HepG2 (cell line): Measurements from ENCODE around the gene CCDC160. TPM values are rescaled to one million over a fixed set of nuclear protein-coding genes. Genes with fewer than 3 reads are reported as not detected.

Experiments used
- ATAC-seq: fragments of 200-7000 bp; cut with Tn5 transposase; 3 replicates; pipeline ENCODE4 v1.9.1; 2020; ENCODE audit warnings: mild to moderate bottlenecking, moderate library complexity
- BruUV-seq: library from RNA; stranded (reverse); fragments of 400-500 nt; replicated peaks from 2 replicates; lab custom pipeline; 2021; lab: Mats Ljungman, UMichigan
- CTCF ChIA-PET: fragments of 300-600 bp; formaldehyde crosslinking; extraction: SDS; loops from one replicate; lab custom pipeline; 2021; ENCODE audit warnings: low total read pairs, inconsistent platforms, low intra/inter-chr PET ratio; lab: Yijun Ruan, JAX
- POLR2A ChIA-PET: fragments of 350-600 bp; sonication (Branson Sonifier 250); formaldehyde crosslinking; loops from one replicate; lab custom pipeline; 2020; ENCODE audit warnings: antibody characterized with exemption, inconsistent platforms; lab: Yijun Ruan, JAX
- DNase-seq: peaks from one replicate; pipeline ENCODE4 v3.0.0-alpha.2; 2015; ENCODE audit warnings: low spot score
- FAIRE-seq: peaks from 3 replicates; lab custom pipeline; 2011; peaks lifted over from hg19 to GRCh38; lab: Jason Lieb, UNC
- H2AFZ ChIP-seq: one replicate; pipeline ENCODE4 v1.6.1; 2011; ENCODE audit warnings: low read length, inconsistent platforms
- H3K27ac ChIP-seq: fragments of 300-600 bp; 3 replicates; pipeline ENCODE4 v1.8.0; 2011; ENCODE audit warnings: mixed run types, mild to moderate bottlenecking, mixed read lengths, low read length, inconsistent platforms; ENCODE audit not compliant: insufficient read depth; ENCODE audit errors: extremely low read length
- H3K27me3 ChIP-seq, 2 experiments: fragments of 200-600 bp in 1 of 2; 2 replicates in 1 of 2; 3 replicates in 1 of 2; pipeline versions ENCODE4 v1.6.0 to v1.8.0; 2011; ENCODE audit warnings: low read length in 2 of 2, mild to moderate bottlenecking in 2 of 2, moderate library complexity in 2 of 2, inconsistent platforms in 1 of 2; ENCODE audit not compliant: insufficient read depth in 2 of 2, control insufficient read depth in 1 of 2
- H3K36me3 ChIP-seq, 2 experiments: fragments of 200-600 bp in 1 of 2; replicated peaks in 1 of 2; 2 replicates in 1 of 2; 3 replicates in 1 of 2; pipeline versions ENCODE4 v1.5.1 to v1.8.0; 2011; ENCODE audit warnings: low read length in 2 of 2, inconsistent platforms in 1 of 2; ENCODE audit not compliant: insufficient read depth in 2 of 2, control insufficient read depth in 1 of 2
- H3K4me1 ChIP-seq: 2 replicates; pipeline ENCODE4 v1.5.1; 2012; ENCODE audit warnings: low read length, inconsistent platforms; ENCODE audit not compliant: insufficient read depth
- H3K4me2 ChIP-seq: 2 replicates; pipeline ENCODE4 v1.6.0; 2011; ENCODE audit warnings: low read depth, low read length, inconsistent platforms
- H3K4me3 ChIP-seq, 3 experiments: fragments of 200-600 bp in 1 of 3; sonication (generic), shearing (Covaris generic) in 1 of 3; replicated peaks in 1 of 3; 2 replicates each; pipeline ENCODE4 v1.5.1; 2011 to 2016; ENCODE audit warnings: low read length in 3 of 3, inconsistent platforms in 2 of 3, low read depth in 2 of 3, mild to moderate bottlenecking in 2 of 3, control low read depth in 1 of 3, mixed read lengths in 1 of 3; ENCODE audit not compliant: insufficient read depth in 1 of 3
- H3K79me2 ChIP-seq: one replicate; pipeline ENCODE4 v1.6.1; 2011; ENCODE audit warnings: low read length, inconsistent platforms; ENCODE audit not compliant: insufficient read depth
- H3K9ac ChIP-seq: 2 replicates; pipeline ENCODE4 v1.6.0; 2011; ENCODE audit warnings: mild to moderate bottlenecking, low read depth, low read length, inconsistent platforms; ENCODE audit not compliant: insufficient read depth
- H3K9me3 ChIP-seq: 2 replicates; pipeline ENCODE4 v1.5.1; 2012; ENCODE audit warnings: mild to moderate bottlenecking, low read length
- H4K20me1 ChIP-seq: 2 replicates; pipeline ENCODE4 v1.6.0; 2011; ENCODE audit warnings: inconsistent platforms, mild to moderate bottlenecking, low read length, moderate library complexity; ENCODE audit not compliant: insufficient read depth
- CENPX ChIP-seq: sonication (generic); formaldehyde crosslinking; IDR thresholded peaks from 2 replicates; pipeline ENCODE4 v1.9.0; 2021; ENCODE audit warnings: mild to moderate bottlenecking, missing genetic modification reagents, moderate library complexity
- MIER2 ChIP-seq: IDR thresholded peaks from 2 replicates; pipeline ENCODE4 v1.6.1; 2016; ENCODE audit warnings: missing biosample characterization, missing genetic modification reagents
- NFE2 ChIP-seq: sonication (generic); formaldehyde crosslinking; IDR thresholded peaks from 2 replicates; pipeline ENCODE4 v1.4.0; 2020; ENCODE audit warnings: missing genetic modification reagents
- SMC3 ChIP-seq: IDR thresholded peaks from 2 replicates; pipeline ENCODE4 v1.6.1; 2011; ENCODE audit warnings: low read length, improper control_type of control experiment
- ZFP91 ChIP-seq: sonication (generic); formaldehyde crosslinking; IDR thresholded peaks from 2 replicates; pipeline ENCODE4 v1.9.0; 2022; ENCODE audit warnings: missing genetic modification reagents, mild to moderate bottlenecking, borderline replicate concordance
- ZNF230 ChIP-seq: sonication (generic); formaldehyde crosslinking; IDR thresholded peaks from 2 replicates; pipeline ENCODE4 v1.4.0; 2020; ENCODE audit warnings: mild to moderate bottlenecking, missing genetic modification reagents
- ZNF235 ChIP-seq: sonication (generic); formaldehyde crosslinking; IDR thresholded peaks from 2 replicates; pipeline ENCODE4 v1.8.1; 2023; ENCODE audit warnings: mild to moderate bottlenecking, missing genetic modification reagents, borderline replicate concordance
- ZNF264 ChIP-seq: sonication (generic); formaldehyde crosslinking; IDR thresholded peaks from 2 replicates; pipeline ENCODE4 v1.4.0; 2020; ENCODE audit warnings: missing genetic modification reagents
- ZNF468 ChIP-seq: sonication (generic); formaldehyde crosslinking; IDR thresholded peaks from 2 replicates; pipeline ENCODE4 v1.8.0; 2022; ENCODE audit warnings: mild to moderate bottlenecking, moderate library complexity, missing genetic modification reagents
- ZNF503 ChIP-seq: sonication (generic); formaldehyde crosslinking; IDR thresholded peaks from 2 replicates; pipeline ENCODE4 v1.4.0; 2020; ENCODE audit warnings: missing genetic modification reagents
- ZNF749 ChIP-seq: sonication (generic); formaldehyde crosslinking; IDR thresholded peaks from 2 replicates; pipeline ENCODE4 v1.8.0; 2022; ENCODE audit warnings: mild to moderate bottlenecking, missing genetic modification reagents, moderate library complexity, borderline replicate concordance
- ZNF761 ChIP-seq: sonication (generic); formaldehyde crosslinking; conservative IDR thresholded peaks from 2 replicates; pipeline ENCODE4 v1.4.0; 2020; ENCODE audit warnings: mild to moderate bottlenecking, missing genetic modification reagents
- WGBS: methylation state at CpG from one replicate; pipeline ENCODE4 v1.1.6; 2017; ENCODE audit warnings: low lambda C conversion rate; 5-methylcytosine and 5-hydroxymethylcytosine counted together
- in situ Hi-C: cut with HindIII; loops from 2 replicates; pipeline ENCODE4 v1.10.0; 2017; ENCODE audit warnings: low pct_unique_long_range_greater_than_20kb; ENCODE audit not compliant: extremely low pct_ligation_motif_present
- intact Hi-C: fragments of 100-400 bp; cut with micrococcal nuclease; formaldehyde crosslinking; loops from one replicate; pipeline ENCODE4 v1.10.0; 2022; ENCODE audit not compliant: unreplicated experiment
- polyA plus RNA-seq, 8 experiments: library from polyadenylated mRNA; depleted of rRNA in 3 of 8; stranded (reverse) in 7 of 8; unstranded in 1 of 8; fragments of >200 nt; fragmentation: Illumina TruSeq in 4 of 8; extraction: Trizol in 4 of 8; gene quantifications; 2 replicates each; pipeline versions ENCODE4 v1.2.1 to v1.2.3, GENCODE V29; 2011 to 2016; ENCODE audit warnings: low read depth in 4 of 8, missing spikeins in 1 of 8, mixed read lengths in 1 of 8; ENCODE audit not compliant: insufficient read depth in 1 of 8
- total RNA-seq, 5 experiments: library from RNA; depleted of rRNA; stranded (reverse); fragments of >200 nt; fragmentation: Illumina TruSeq; extraction: Trizol; gene quantifications; 2 replicates each; pipeline ENCODE4 v1.2.3, GENCODE V29; 2016; ENCODE audit warnings: low read depth in 1 of 5

Gene CCDC160
- total and polyA plus RNA-seq, 2 of the 13 experiments (the other 11 are each of a cell fraction or from before 2014, with no cell fraction given): not detected

- no peaks in the 10 kb centered on the region for H3K36me3 ChIP-seq
- no peak for DNase-seq
- ATAC-seq: no peak
- H3K4me2 ChIP-seq: no peak overlapping the region
- no peaks in the 10 kb centered on the region for H3K9me3 ChIP-seq
- WGBS: 0% methylated on average over 2 of the region's 2 CpGs
- intact Hi-C loops: no loop called here
- H3K27ac ChIP-seq: no peak overlapping the region
- H3K79me2 ChIP-seq: no peaks in the 10 kb centered on the region
- H2AFZ ChIP-seq: no peak overlapping the region
- TF ChIP-seq MIER2: no peak
- no peak for TF ChIP-seq ZNF468 (CRISPR knock-in tag)
- no peak for TF ChIP-seq SMC3
- no peak for TF ChIP-seq ZFP91
- no peak for TF ChIP-seq ZNF761 (CRISPR knock-in tag)
- no peak for TF ChIP-seq CENPX (CRISPR knock-in tag)
- no peak for TF ChIP-seq ZNF235 (CRISPR knock-in tag)
- no peak overlapping the region for H3K9ac ChIP-seq
- no peaks in the 10 kb centered on the region for H4K20me1 ChIP-seq
- POLR2A ChIA-PET: no interaction called here
- no peaks in the 10 kb centered on the region; a peak in 1 of 5 replicates for H3K27me3 ChIP-seq
- CTCF ChIA-PET: no interaction called here
- in situ Hi-C loops: no loop called here
- no peaks in the 10 kb centered on the region for H3K4me1 ChIP-seq
- BruUV-seq: no TSS peak
- no peak for FAIRE-seq
- H3K4me3 ChIP-seq: no peak overlapping the region
Measured at GRCh38 chrX:134191281-134191680, 45.7 kb upstream of the CCDC160 start.

- WGBS: 26% methylated on average over 6 of the region's 6 CpGs
- FAIRE-seq: no peak
- Histone ChIP-seq H3K36me3 (no peaks in the 10 kb centered on the region), H4K20me1 (no peaks in the 10 kb centered on the region), H3K79me2 (no peaks in the 10 kb centered on the region), H3K4me1 (no peaks in the 10 kb centered on the region), H3K4me3 (no peak overlapping the region), H3K27ac (no peak overlapping the region), H3K4me2 (no peak overlapping the region), H3K9ac (no peak overlapping the region), H3K9me3 (no peaks in the 10 kb centered on the region), H3K27me3 (no peaks in the 10 kb centered on the region; a peak in 1 of 5 replicates), H2AFZ (no peak overlapping the region)
- intact Hi-C loops: no loop called here
- ChIA-PET POLR2A (no interaction called here), CTCF (no interaction called here)
- no TSS peak for BruUV-seq
- in situ Hi-C loops: no loop called here
- DNase-seq: no peak
- TF ChIP-seq ZNF230: no peak
- no peak for TF ChIP-seq ZNF749
- TF ChIP-seq NFE2 (CRISPR knock-in tag): no peak
- TF ChIP-seq ZNF264 (CRISPR knock-in tag): no peak
- no peak for TF ChIP-seq ZNF503 (CRISPR knock-in tag)
- no peak for ATAC-seq
Measured at GRCh38 chrX:134194915-134195314, 42.1 kb upstream of the CCDC160 start.
